ENCODE measurements around the gene IFNA13. TPM values are rescaled to one million over a fixed set of nuclear protein-coding genes. Genes with fewer than 3 reads are reported as not detected.

IFNA13 gene
- not detected for total RNA-seq

DNA sequence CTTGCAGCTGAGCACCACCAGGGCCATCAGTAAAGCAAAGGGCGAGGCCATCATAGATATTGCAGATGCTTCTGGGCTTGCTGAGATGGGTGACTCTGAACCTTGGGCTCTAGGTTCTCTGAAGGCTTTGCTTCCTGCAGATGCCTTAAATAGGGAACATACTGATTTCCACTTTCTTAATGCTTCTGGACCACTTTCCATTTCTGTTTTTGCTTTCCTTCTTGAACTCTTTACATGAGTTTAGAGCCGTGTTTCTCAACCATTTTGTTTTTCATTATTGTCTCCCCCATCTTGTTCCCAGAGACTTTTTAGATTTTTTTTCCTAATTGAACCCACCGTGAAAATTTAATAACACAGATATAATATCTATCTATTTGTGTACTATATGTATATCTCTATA lies at the start of gene IFNA13:
Gene IFNA13 (minus strand): TSS at position 101 of the 400 bp plus-strand sequence. CDS start 47 bp downstream, at position 54.
- ChIA-PET POLR2A (no interaction called here), CTCF (no interaction called here)
- DNase-seq, result no peak
- intact Hi-C loops (cut with micrococcal nuclease), result no loop called here
- Mint-ChIP-seq H3K4me1 (ENCODE audit: low read depth) (no peaks in the 10 kb centered on the region), H3K9me3 (no peaks in the 10 kb centered on the region), H3K27me3 (peaks cover 28% of the 10 kb centered on the region), H3K4me3 (no peak within 1 kb of the TSS), H3K36me3 (no peaks in the 10 kb centered on the region), H3K27ac (no peak within 1 kb of the TSS)

DNA sequence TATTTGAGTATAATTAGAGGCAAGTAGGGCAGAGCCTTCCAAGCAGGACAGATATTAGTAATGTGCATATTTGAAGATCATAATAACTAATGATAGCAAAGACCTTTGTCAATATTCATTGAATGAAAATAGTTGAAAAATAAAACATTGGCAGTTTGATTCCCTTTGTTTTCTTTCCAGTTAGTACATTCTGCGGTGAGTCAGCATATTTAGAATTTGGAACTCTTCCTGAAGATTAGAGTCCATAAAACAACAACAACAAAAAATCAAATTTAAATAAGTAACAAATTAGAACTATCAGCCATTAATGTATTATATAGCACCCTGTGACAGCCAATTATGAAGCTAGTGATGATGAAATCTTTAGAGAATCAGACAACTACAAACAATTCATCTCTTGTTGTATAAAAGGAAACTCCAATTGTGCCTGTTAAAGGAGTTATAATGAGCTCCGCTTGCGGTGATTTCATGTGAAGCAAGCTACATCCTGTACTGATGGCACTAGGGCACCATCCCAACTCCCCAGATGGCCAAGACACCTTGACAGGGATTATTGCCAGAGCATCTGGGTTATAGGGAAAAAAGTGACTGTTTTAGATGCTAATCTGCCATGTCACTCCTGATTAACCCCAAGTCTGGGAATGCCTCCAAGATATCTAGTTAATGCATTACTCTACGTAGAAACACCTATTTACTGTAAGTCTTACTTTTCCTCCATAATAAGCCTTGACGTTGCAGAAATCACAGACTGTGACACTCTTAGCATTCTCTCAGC lies 47.8 kb upstream of the IFNA13 start:
- intact Hi-C loops (cut with micrococcal nuclease), result no loop called here
- ChIA-PET POLR2A (no interaction called here), CTCF (interaction anchor here (0.6 to 2.4 kb wide), 3 partner anchors 89 to 97 kb away, joined by 3 to 8 read pairs (median 4); no protein-coding TSS in a partner anchor)
- no peaks in the 10 kb centered on the region for H3K9me3 Mint-ChIP-seq
- H3K36me3 Mint-ChIP-seq, result no peaks in the 10 kb centered on the region
- H3K27me3 Mint-ChIP-seq, result peaks cover 7% of the 10 kb centered on the region
- H3K4me3 Mint-ChIP-seq, result no peak overlapping the region
- no peak overlapping the region for H3K27ac Mint-ChIP-seq
- no peak for DNase-seq
- H3K4me1 Mint-ChIP-seq (ENCODE audit: low read depth), result no peaks in the 10 kb centered on the region

DNA sequence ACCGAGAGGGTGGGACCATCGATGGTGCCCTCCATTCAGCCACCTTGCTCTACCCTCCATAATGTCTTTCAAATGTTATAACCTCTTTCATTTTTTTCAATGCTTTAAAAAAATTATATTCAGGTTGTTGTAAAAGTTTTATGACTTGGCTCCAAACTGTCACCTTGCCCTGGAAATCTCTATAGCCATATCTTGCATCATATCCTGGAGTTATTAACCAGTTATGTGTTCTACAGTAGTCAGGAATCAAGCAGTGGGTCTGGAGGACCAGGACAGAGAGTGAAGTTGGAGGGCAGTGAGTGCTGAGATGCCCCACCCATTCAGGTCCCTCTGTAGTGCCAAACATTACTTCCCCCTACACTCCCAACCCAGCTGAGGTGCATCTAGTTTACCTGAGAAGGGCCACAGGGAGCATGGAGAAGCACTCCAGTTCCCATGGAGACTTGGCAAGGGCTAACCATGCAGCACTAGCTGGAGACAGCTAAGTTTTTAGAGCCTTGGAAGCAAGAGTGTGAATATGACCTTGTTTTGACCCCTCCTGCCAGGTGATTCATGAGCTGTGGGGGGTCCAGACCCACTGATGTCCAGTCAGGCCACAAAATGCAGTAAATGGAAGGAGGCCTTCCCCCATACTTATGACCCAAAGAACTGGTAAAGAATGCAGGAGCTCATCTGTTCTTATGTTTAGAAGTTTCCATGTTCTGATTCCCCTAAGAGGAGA lies 46.5 kb upstream of the IFNA13 start:
- no peak for DNase-seq
- intact Hi-C loops (cut with micrococcal nuclease), result no loop called here
- Mint-ChIP-seq H3K4me1 (ENCODE audit: low read depth) (no peaks in the 10 kb centered on the region), H3K9me3 (no peaks in the 10 kb centered on the region), H3K36me3 (no peaks in the 10 kb centered on the region), H3K4me3 (no peak overlapping the region), H3K27ac (no peak overlapping the region), H3K27me3 (peaks cover 13% of the 10 kb centered on the region)
- ChIA-PET POLR2A (no interaction called here), CTCF (interaction anchor here (1.0 to 2.4 kb wide), 2 partner anchors 18 to 88 kb away, joined by 3 to 8 read pairs; no protein-coding TSS in a partner anchor)

DNA sequence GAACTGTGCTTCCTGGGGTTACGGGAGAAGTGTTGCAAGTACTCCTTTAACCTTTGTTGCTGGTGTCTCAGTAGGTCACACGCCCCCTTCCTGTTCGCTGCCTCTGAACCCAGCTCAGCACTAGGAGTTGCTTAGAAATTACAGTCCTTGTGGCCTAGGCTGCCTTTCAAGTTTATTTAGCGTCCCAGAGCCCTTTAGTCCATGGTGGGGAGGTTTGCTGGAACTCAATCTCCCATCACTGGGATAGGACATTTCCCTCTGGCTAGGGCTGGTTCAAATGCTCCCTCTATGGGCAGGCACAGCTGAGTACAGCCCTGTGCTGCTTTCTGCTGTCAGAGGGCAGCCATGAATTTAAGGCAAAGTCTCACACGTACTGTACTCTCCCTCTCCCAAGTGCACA lies 45.8 kb upstream of the IFNA13 start:
- H3K36me3 Mint-ChIP-seq, result no peaks in the 10 kb centered on the region
- peaks cover 14% of the 10 kb centered on the region for H3K27me3 Mint-ChIP-seq
- H3K4me1 Mint-ChIP-seq (ENCODE audit: low read depth), result no peaks in the 10 kb centered on the region
- H3K27ac Mint-ChIP-seq, result no peak overlapping the region
- no peaks in the 10 kb centered on the region for H3K9me3 Mint-ChIP-seq
- ChIA-PET CTCF (interaction anchor here (0.6 to 2.4 kb wide), 3 partner anchors 18 to 87 kb away, joined by 3 to 8 read pairs (median 4); no protein-coding TSS in a partner anchor), POLR2A (no interaction called here)
- no peak overlapping the region for H3K4me3 Mint-ChIP-seq
- DNase-seq, result peak; percentile 20
- intact Hi-C loops (cut with micrococcal nuclease), result no loop called here

DNA sequence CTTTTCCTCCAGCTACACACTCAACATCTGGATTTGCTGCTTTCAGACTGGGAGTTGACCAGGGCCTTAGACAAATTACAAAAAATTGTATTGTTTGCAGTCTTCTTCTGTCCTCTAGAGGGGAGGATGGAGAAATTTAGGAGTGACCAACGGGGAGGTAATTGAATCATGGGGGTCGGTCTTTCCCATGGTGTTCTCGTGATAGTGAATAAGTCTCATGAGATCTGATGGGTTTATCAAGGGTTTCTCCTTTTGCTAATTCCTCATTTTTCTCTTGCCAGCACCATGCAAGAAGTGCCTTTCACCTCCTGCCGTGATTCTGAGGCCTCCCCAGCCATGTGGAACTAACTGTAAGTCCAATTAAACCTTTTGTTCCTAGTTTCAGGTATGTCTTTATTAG lies 45.3 kb upstream of the IFNA13 start:
- POLR2A ChIA-PET, result no interaction called here
- H3K36me3 Mint-ChIP-seq, result no peaks in the 10 kb centered on the region
- H3K27ac Mint-ChIP-seq, result no peak overlapping the region
- CTCF ChIA-PET, result interaction anchor here (0.6 to 1.3 kb wide), 4 partner anchors 12 to 87 kb away, joined by 3 to 4 read pairs (median 4); no protein-coding TSS in a partner anchor
- H3K27me3 Mint-ChIP-seq, result peaks cover 14% of the 10 kb centered on the region
- DNase-seq, result no peak
- intact Hi-C loops (cut with micrococcal nuclease), result no loop called here
- H3K4me1 Mint-ChIP-seq (ENCODE audit: low read depth), result no peaks in the 10 kb centered on the region
- H3K4me3 Mint-ChIP-seq, result no peak overlapping the region
- no peaks in the 10 kb centered on the region for H3K9me3 Mint-ChIP-seq

DNA sequence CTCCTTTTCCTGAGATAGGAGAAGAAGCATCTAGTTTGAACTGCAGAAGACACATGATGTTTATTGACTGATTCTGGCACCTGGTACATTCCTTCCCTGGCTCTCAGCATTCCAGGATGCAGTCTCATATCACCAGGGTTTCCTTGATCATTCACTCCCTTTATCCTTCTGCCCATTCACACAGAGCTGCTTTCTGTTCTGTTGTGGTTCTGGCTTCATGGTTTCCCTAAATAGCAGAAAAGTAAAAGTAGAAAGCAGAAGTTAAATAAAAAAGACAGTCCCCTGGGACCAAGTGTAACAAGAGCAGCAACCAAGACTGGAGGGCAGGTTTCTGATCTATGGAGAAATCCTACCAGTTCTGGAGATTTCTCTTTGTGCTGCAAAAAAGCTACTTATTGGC lies 44.2 kb upstream of the IFNA13 start:
- H3K36me3 Mint-ChIP-seq, result no peaks in the 10 kb centered on the region
- no peaks in the 10 kb centered on the region for H3K4me1 Mint-ChIP-seq (ENCODE audit: low read depth)
- H3K27ac Mint-ChIP-seq, result no peak overlapping the region
- H3K9me3 Mint-ChIP-seq, result no peaks in the 10 kb centered on the region
- CTCF ChIA-PET, result interaction anchor here (0.9 to 1.3 kb wide), 3 partner anchors 16 to 86 kb away, joined by 4 read pairs; no protein-coding TSS in a partner anchor
- POLR2A ChIA-PET, result no interaction called here
- intact Hi-C loops (cut with micrococcal nuclease), result no loop called here
- no peak overlapping the region for H3K4me3 Mint-ChIP-seq
- H3K27me3 Mint-ChIP-seq, result peaks cover 14% of the 10 kb centered on the region
- DNase-seq, result no peak

DNA sequence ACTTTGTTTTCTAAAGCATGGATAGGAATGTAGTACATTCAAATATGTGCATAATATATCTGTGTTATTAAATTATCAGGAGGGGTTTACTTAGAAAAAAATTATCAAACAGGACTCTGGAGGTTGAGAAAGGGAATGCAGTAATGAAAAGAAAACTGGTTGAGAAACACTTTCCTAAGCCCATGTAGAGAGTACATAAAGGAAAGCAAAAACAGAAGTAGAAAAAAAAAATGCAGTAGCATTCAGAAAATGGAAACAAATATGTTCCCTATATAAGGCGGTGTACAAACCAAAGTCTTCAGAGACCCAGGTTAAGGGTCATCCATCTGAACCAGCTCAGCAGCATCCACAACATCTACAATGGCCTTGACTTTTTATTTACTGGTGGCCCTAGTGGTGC lies 41.0 kb upstream of the IFNA13 start, which contains the start of gene IFNA8:
Gene IFNA8 (plus strand): TSS at position 301 of the 400 bp plus-strand sequence. CDS start 60 bp downstream, at position 361.
- no peaks in the 10 kb centered on the region for H3K9me3 Mint-ChIP-seq
- H3K4me3 Mint-ChIP-seq, result no peak within 1 kb of the TSS
- H3K4me1 Mint-ChIP-seq (ENCODE audit: low read depth), result no peaks in the 10 kb centered on the region
- intact Hi-C loops (cut with micrococcal nuclease), result no loop called here
- H3K27me3 Mint-ChIP-seq, result peaks cover 23% of the 10 kb centered on the region
- CTCF ChIA-PET, result interaction anchor here (1.0 to 2.3 kb wide), 4 partner anchors 11 to 157 kb away, joined by 3 to 9 read pairs (median 5); no protein-coding TSS in a partner anchor
- POLR2A ChIA-PET, result no interaction called here
- H3K36me3 Mint-ChIP-seq, result no peaks in the 10 kb centered on the region
- DNase-seq, result no peak
- no peak within 1 kb of the TSS for H3K27ac Mint-ChIP-seq

DNA sequence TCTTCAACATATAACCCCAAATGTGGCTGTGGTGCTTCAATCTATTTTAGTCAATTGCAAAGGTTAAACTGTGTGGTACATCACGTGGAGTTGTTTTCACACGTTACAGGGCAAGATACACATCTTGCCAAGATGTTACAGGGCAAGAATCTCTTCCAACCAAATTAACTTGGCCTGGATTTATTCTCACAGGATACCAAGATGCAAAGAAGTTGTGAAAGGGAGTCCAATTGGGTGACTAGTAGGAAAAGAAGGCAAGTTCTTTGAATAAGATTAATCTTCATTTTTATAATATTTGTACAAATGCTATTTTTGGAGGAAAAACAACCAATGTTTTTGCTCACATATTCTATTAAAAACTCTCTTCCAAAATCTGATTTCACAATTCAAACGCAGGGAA lies 36.3 kb upstream of the IFNA13 start:
- POLR2A ChIA-PET, result no interaction called here
- intact Hi-C loops (cut with micrococcal nuclease), result no loop called here
- DNase-seq, result no peak
- no peaks in the 10 kb centered on the region for H3K36me3 Mint-ChIP-seq
- CTCF ChIA-PET, result interaction anchor here (2.3 to 2.6 kb wide), 2 partner anchors 30 to 78 kb away, joined by 8 to 15 read pairs; no protein-coding TSS in a partner anchor
- peaks cover 2% of the 10 kb centered on the region for H3K9me3 Mint-ChIP-seq
- no peak overlapping the region for H3K4me3 Mint-ChIP-seq
- H3K4me1 Mint-ChIP-seq (ENCODE audit: low read depth), result peaks cover 5% of the 10 kb centered on the region
- H3K27ac Mint-ChIP-seq, result no peak overlapping the region
- peaks cover 35% of the 10 kb centered on the region for H3K27me3 Mint-ChIP-seq

DNA sequence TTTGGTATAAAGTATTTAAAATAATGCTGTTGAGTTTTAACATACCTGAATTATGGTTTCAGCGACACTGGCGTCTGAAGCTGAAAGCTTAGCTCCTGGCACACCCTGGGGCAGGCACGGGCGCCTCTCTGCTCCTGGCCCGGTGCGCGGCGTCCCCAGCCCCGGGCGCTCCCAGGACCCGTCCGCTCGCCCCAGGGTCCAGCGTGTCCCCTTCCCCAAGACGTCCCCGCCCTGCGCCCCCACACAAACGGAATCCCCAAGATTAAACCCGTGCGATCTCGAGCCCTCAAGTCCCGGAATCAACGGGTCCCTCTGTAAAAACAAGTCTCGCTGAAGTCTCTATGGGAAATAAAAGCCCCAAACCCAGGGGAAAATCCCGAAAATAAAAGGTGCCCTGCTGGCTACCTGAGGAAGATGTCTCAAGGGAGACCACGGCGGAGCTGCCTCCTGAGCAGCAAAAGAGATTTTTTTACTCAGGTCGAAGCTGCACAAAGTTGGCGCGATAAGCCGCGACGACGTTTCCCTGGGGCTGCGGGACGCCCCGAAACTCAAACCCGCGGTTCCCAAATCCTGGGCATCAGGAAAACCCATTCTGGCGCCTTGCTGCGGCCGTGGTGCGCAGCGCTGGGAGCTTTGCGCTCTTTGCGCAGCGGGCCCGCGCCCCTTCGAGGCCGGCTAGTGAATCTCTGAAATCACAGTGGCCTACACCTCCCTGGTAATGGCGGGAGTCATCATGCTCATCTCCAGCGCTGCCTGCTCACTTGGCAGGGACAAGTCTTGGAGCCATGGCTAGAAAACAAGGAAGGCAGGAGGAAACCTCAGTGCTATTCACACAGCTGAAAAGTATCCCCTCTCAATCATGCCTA lies 34.8 kb upstream of the IFNA13 start:
- Mint-ChIP-seq H3K36me3 (no peaks in the 10 kb centered on the region), H3K27me3 (peaks cover 48% of the 10 kb centered on the region), H3K4me1 (ENCODE audit: low read depth) (peaks cover 5% of the 10 kb centered on the region), H3K27ac (no peak overlapping the region), H3K9me3 (peaks cover 2% of the 10 kb centered on the region), H3K4me3 (peak overlapping the region; percentile 41)
- DNase-seq, result peak; percentile 28
- CTCF ChIA-PET, result interaction anchor here (0.9 to 2.6 kb wide), 5 partner anchors 9 to 77 kb away, joined by 3 to 15 read pairs (median 5); no protein-coding TSS in a partner anchor
- intact Hi-C loops (cut with micrococcal nuclease), result no loop called here
- POLR2A ChIA-PET, result no interaction called here

DNA sequence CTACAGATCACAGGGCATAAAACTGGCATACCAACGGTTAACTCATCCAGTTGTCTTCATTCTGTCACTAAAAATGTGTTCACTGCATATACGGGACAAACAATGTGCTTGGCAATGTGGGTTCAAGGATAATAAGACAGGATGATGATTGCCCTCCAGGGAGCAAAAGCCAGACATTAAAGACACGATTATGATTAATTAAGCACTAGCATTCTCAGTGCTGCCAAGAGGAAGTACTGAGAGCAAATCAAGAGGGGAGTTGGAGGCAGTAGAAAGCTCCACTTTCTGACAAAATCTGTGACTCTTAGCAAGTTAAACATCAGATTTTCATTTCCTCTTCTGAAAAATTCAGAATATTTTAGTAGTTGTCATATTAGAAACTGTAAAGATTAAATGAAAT lies 32.1 kb upstream of the IFNA13 start:
- POLR2A ChIA-PET, result no interaction called here
- CTCF ChIA-PET, result no interaction called here
- no peak overlapping the region for H3K27ac Mint-ChIP-seq
- no peak for DNase-seq
- peaks cover 57% of the 10 kb centered on the region for H3K27me3 Mint-ChIP-seq
- intact Hi-C loops (cut with micrococcal nuclease), result loop anchor here (10.0 kb wide), 2 partner anchors 165 to 205 kb away; no protein-coding TSS in a partner anchor
- H3K9me3 Mint-ChIP-seq, result peaks cover 2% of the 10 kb centered on the region
- no peaks in the 10 kb centered on the region for H3K36me3 Mint-ChIP-seq
- peaks cover 16% of the 10 kb centered on the region for H3K4me1 Mint-ChIP-seq (ENCODE audit: low read depth)
- no peak overlapping the region for H3K4me3 Mint-ChIP-seq

DNA sequence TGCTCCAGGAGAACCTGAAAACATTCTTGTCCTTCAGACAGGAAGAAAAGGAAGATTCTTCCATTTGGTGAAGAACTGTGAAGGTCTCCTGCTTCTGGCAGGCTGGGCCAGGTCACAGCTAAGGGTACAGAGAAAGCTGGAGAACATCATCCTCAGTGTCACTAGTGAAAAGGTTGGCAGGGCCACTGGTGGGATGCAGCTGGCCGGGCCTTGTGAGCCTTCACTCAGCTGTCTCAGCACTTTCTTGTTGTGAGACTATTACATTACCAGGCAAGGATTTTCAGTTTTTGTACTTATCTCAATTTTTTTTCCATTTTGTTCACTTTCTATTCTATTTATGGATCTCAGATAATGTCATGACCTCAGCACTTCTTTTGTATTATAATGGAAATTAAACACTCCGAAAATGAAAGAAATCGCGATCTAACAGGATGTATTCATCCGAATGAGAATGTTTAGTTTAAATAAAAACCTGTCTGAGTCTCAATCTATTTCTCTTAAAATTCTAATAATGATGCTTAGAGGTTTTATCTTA lies 31.2 kb upstream of the IFNA13 start:
- intact Hi-C loops (cut with micrococcal nuclease), result loop anchor here (10.0 kb wide), 2 partner anchors 164 to 204 kb away; no protein-coding TSS in a partner anchor
- ChIA-PET POLR2A (no interaction called here), CTCF (interaction anchor here (1.2 to 2.2 kb wide), 6 partner anchors 28 to 75 kb away, joined by 3 to 13 read pairs (median 6); no protein-coding TSS in a partner anchor)
- H3K27ac Mint-ChIP-seq, result no peak overlapping the region
- H3K36me3 Mint-ChIP-seq, result no peaks in the 10 kb centered on the region
- H3K4me1 Mint-ChIP-seq (ENCODE audit: low read depth), result peaks cover 16% of the 10 kb centered on the region
- H3K27me3 Mint-ChIP-seq, result peaks cover 54% of the 10 kb centered on the region
- DNase-seq, result no peak
- peaks cover 2% of the 10 kb centered on the region for H3K9me3 Mint-ChIP-seq
- H3K4me3 Mint-ChIP-seq, result no peak overlapping the region

Data from activated CD4-positive, alpha-beta memory T cell treated with anti-CD3 and anti-CD28 coated beads for 36 hours (primary cell).